HepG2 (cell line): Measurements from ENCODE around the gene ST6GALNAC6. TPM values are rescaled to one million over a fixed set of nuclear protein-coding genes. Genes with fewer than 3 reads are reported as not detected.

ENCODE experiments used
- CEBPZ ChIP-seq: IDR thresholded peaks from 2 replicates; pipeline ENCODE4 v1.6.1; 2012; ENCODE audit warnings: low read length, improper control_type of control experiment
- CREB3 ChIP-seq: sonication (generic); formaldehyde crosslinking; IDR thresholded peaks from 2 replicates; pipeline ENCODE4 v1.5.0; 2020; ENCODE audit warnings: missing genetic modification reagents
- DNMT3B ChIP-seq: conservative IDR thresholded peaks from 2 replicates; pipeline ENCODE4 v1.6.1; 2016; ENCODE audit warnings: missing biosample characterization, control low read depth
- ELF3 ChIP-seq: IDR thresholded peaks from 2 replicates; pipeline ENCODE4 v1.6.1; 2016; ENCODE audit warnings: missing genetic modification reagents, missing compliant biosample characterization
- ETV6 ChIP-seq: sonication (generic); formaldehyde crosslinking; conservative IDR thresholded peaks from 2 replicates; pipeline ENCODE4 v1.4.0; 2020; ENCODE audit warnings: missing genetic modification reagents
- FOXA1 ChIP-seq, 2 experiments: fragments of 450-650 bp in 1 of 2; sonication (generic) in 1 of 2; formaldehyde crosslinking in 1 of 2; IDR thresholded peaks; 2 replicates each; pipeline versions ENCODE4 v1.4.0 to v1.6.1; 2016 to 2020; ENCODE audit warnings: missing genetic modification reagents in 1 of 2
- HIVEP1 ChIP-seq: sonication (generic); formaldehyde crosslinking; IDR thresholded peaks from 2 replicates; pipeline ENCODE4 v1.4.0; 2020; ENCODE audit warnings: mild to moderate bottlenecking, missing genetic modification reagents
- HMG20B ChIP-seq: conservative IDR thresholded peaks from 2 replicates; pipeline ENCODE4 v1.6.1; 2016; ENCODE audit warnings: missing genetic modification reagents, missing compliant biosample characterization
- JUN ChIP-seq: sonication (generic); formaldehyde crosslinking; IDR thresholded peaks from 2 replicates; pipeline ENCODE4 v1.4.0; 2020; ENCODE audit warnings: mild to moderate bottlenecking, missing genetic modification reagents
- MEF2D ChIP-seq: sonication (generic); formaldehyde crosslinking; IDR thresholded peaks from 2 replicates; pipeline ENCODE4 v1.5.1; 2020; ENCODE audit warnings: mild to moderate bottlenecking, missing genetic modification reagents
- MTA1 ChIP-seq: sonication (generic); formaldehyde crosslinking; IDR thresholded peaks from 2 replicates; pipeline ENCODE4 v1.4.0; 2020; ENCODE audit warnings: missing genetic modification reagents, mild to moderate bottlenecking, borderline replicate concordance
- NCOA1 ChIP-seq: sonication (generic); formaldehyde crosslinking; IDR thresholded peaks from 2 replicates; pipeline ENCODE4 v1.9.0; 2021; ENCODE audit warnings: missing genetic modification reagents
- NONO ChIP-seq, 2 experiments: fragments of 450-650 bp in 1 of 2; sonication (generic) in 1 of 2; formaldehyde crosslinking in 1 of 2; IDR thresholded peaks in 1 of 2; conservative IDR thresholded peaks in 1 of 2; 2 replicates each; pipeline versions ENCODE4 v1.6.1 to v1.8.0; 2017 to 2022; ENCODE audit warnings: mild to moderate bottlenecking in 1 of 2, missing genetic modification reagents in 1 of 2, moderate library complexity in 1 of 2
- SIX4 ChIP-seq: sonication (generic); formaldehyde crosslinking; IDR thresholded peaks from 2 replicates; pipeline ENCODE4 v1.4.0; 2020; ENCODE audit warnings: missing genetic modification reagents
- THAP11 ChIP-seq: IDR thresholded peaks from 2 replicates; pipeline ENCODE4 v1.6.1; 2016; ENCODE audit warnings: missing biosample characterization, missing genetic modification reagents
- ZBTB38 ChIP-seq: sonication (generic); formaldehyde crosslinking; IDR thresholded peaks from 2 replicates; pipeline ENCODE4 v1.5.1; 2020; ENCODE audit warnings: mild to moderate bottlenecking, missing genetic modification reagents
- polyA plus RNA-seq, 8 experiments: library from polyadenylated mRNA; depleted of rRNA in 3 of 8; stranded (reverse) in 7 of 8; unstranded in 1 of 8; fragments of >200 nt; fragmentation: Illumina TruSeq in 4 of 8; extraction: Trizol in 4 of 8; gene quantifications; 2 replicates each; pipeline versions ENCODE4 v1.2.1 to v1.2.3, GENCODE V29; 2011 to 2016; ENCODE audit warnings: low read depth in 4 of 8, missing spikeins in 1 of 8, mixed read lengths in 1 of 8; ENCODE audit not compliant: insufficient read depth in 1 of 8
- total RNA-seq, 5 experiments: library from RNA; depleted of rRNA; stranded (reverse); fragments of >200 nt; fragmentation: Illumina TruSeq; extraction: Trizol; gene quantifications; 2 replicates each; pipeline ENCODE4 v1.2.3, GENCODE V29; 2016; ENCODE audit warnings: low read depth in 1 of 5
- TF ChIP-seq, protein P1 (sequence below): sonication (generic); formaldehyde crosslinking; IDR thresholded peaks from 2 replicates; pipeline ENCODE4 v1.4.0; 2020; ENCODE audit warnings: missing genetic modification reagents
- TF ChIP-seq, protein P2 (sequence below): sonication (generic); formaldehyde crosslinking; IDR thresholded peaks from 2 replicates; pipeline ENCODE4 v1.8.0; 2022; ENCODE audit warnings: missing genetic modification reagents, mild to moderate bottlenecking, borderline replicate concordance

The ST6GALNAC6 gene
- total and polyA plus RNA-seq, 2 of the 13 experiments (the other 11 are each of a cell fraction or from before 2014, with no cell fraction given): 18.5 to 65.4 TPM

DNA sequence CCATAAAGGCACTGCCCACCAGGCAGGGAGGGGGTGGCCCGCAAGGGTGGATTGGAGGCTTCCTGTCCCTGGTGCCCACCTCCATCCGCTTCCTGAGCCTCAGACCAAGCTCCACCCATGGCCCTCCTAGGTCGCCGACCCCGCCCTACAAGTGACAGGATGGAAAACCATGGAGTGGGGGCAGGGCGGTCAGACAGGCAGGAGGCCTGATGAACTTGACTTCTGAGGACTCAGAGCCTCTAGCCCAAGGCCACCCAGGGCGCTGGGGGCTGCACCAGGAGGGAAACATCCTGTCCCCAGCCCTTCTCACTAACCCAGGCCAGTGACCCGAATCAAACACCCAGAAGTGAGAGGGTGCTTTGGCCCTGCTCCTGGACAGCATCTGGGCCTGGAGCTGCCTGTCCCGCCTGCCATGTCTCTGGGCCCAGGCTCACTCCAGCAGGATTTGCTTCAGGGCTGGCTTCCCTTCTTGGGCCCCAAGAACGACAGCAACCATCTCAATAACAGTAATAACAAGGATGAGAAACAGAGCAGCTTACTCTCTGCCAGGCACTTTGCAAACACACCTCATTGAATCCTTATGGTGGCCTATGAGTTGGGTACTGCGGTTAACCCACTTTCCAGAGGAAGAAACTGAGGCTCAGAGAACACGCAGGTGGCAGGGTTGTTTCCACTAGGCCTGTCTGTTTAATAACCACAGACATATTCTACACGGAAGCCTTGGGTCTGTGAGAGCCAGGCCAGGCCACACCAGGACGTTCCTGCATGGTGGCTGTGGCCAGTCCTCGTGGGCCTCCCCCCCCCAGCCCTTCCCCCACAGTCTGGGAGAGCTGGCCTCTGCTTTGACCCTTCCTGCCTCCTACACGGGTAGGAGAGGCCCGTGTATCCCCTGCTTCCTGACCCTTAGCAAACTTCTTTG lies 4.4 kb upstream of the ST6GALNAC6 start (continued):
- TF ChIP-seq, protein P1, sequence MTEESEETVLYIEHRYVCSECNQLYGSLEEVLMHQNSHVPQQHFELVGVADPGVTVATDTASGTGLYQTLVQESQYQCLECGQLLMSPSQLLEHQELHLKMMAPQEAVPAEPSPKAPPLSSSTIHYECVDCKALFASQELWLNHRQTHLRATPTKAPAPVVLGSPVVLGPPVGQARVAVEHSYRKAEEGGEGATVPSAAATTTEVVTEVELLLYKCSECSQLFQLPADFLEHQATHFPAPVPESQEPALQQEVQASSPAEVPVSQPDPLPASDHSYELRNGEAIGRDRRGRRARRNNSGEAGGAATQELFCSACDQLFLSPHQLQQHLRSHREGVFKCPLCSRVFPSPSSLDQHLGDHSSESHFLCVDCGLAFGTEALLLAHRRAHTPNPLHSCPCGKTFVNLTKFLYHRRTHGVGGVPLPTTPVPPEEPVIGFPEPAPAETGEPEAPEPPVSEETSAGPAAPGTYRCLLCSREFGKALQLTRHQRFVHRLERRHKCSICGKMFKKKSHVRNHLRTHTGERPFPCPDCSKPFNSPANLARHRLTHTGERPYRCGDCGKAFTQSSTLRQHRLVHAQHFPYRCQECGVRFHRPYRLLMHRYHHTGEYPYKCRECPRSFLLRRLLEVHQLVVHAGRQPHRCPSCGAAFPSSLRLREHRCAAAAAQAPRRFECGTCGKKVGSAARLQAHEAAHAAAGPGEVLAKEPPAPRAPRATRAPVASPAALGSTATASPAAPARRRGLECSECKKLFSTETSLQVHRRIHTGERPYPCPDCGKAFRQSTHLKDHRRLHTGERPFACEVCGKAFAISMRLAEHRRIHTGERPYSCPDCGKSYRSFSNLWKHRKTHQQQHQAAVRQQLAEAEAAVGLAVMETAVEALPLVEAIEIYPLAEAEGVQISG (CRISPR knock-in tag): peak; percentile 65
- TF ChIP-seq FOXA1 (IDR thresholded peaks at IDR 0.05): no peak
- TF ChIP-seq FOXA1 (CRISPR knock-in tag; IDR thresholded peaks at IDR 0.05): peak; percentile 50
- TF ChIP-seq, protein P2, sequence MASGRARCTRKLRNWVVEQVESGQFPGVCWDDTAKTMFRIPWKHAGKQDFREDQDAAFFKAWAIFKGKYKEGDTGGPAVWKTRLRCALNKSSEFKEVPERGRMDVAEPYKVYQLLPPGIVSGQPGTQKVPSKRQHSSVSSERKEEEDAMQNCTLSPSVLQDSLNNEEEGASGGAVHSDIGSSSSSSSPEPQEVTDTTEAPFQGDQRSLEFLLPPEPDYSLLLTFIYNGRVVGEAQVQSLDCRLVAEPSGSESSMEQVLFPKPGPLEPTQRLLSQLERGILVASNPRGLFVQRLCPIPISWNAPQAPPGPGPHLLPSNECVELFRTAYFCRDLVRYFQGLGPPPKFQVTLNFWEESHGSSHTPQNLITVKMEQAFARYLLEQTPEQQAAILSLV (CRISPR knock-in tag): 0 out of 2 replicates have a peak, but pooled peaks have one; percentile 74
- TF ChIP-seq DNMT3B (CRISPR knock-in tag): 0 out of 2 replicates have a peak, but pooled peaks have one; percentile 11
- no peak for TF ChIP-seq NCOA1 (CRISPR knock-in tag)
- peak; percentile 45; the same call in 1 of the 2 replicates for TF ChIP-seq MTA1
- TF ChIP-seq SIX4: 0 out of 2 replicates have a peak, but pooled peaks have one; percentile 27
- TF ChIP-seq HMG20B (CRISPR knock-in tag): 0 out of 2 replicates have a peak, but pooled peaks have one; percentile 54
- TF ChIP-seq CREB3 (CRISPR knock-in tag): no peak
- no peak for TF ChIP-seq NONO (IDR thresholded peaks at IDR 0.05)
- peak; percentile 76; the same call in 1 of the 2 replicates for TF ChIP-seq NONO (CRISPR knock-in tag; conservative IDR thresholded peaks at IDR 0.05)
- TF ChIP-seq MEF2D (CRISPR knock-in tag): peak; percentile 73; the same call in 1 of the 2 replicates
- peak; percentile 73 for TF ChIP-seq THAP11
- TF ChIP-seq ELF3 (CRISPR knock-in tag): peak; percentile 74
- TF ChIP-seq JUN (CRISPR knock-in tag): 0 out of 2 replicates have a peak, but pooled peaks have one; percentile 36
- TF ChIP-seq ZBTB38 (CRISPR knock-in tag): peak; percentile 43; the same call in 1 of the 2 replicates
- TF ChIP-seq HIVEP1 (CRISPR knock-in tag): 0 out of 2 replicates have a peak, but pooled peaks have one; percentile 56
- no peak for TF ChIP-seq CEBPZ
- TF ChIP-seq ETV6 (CRISPR knock-in tag): 0 out of 2 replicates have a peak, but pooled peaks have one; percentile 46
